ENCODE results near the gene RAB15.
A peak's percentile ranks its signal among the peaks of the same experiment; 100 is the strongest.

RAB15 gene

GRCh38 chr14:64971943-64972791 is at the start of gene RAB15:
TSS of gene RAB15 (minus strand) at chr14:64972336. CDS start at chr14:64972076, 260 bp downstream.
- peak; percentile 37 to 39 for DNase-seq

- DNase-seq: no peak
Observed at GRCh38 chr14:65019944-65020566, 47.9 kb upstream of the RAB15 start.

GRCh38 chr14:65016471-65016870 is 44.3 kb upstream of the RAB15 start:
- no peak for DNase-seq

- DNase-seq: no peak
Observed at GRCh38 chr14:65015391-65015790, 43.3 kb upstream of the RAB15 start.

GRCh38 chr14:65012353-65012752 is 40.2 kb upstream of the RAB15 start:
- no peak for DNase-seq

DNA sequence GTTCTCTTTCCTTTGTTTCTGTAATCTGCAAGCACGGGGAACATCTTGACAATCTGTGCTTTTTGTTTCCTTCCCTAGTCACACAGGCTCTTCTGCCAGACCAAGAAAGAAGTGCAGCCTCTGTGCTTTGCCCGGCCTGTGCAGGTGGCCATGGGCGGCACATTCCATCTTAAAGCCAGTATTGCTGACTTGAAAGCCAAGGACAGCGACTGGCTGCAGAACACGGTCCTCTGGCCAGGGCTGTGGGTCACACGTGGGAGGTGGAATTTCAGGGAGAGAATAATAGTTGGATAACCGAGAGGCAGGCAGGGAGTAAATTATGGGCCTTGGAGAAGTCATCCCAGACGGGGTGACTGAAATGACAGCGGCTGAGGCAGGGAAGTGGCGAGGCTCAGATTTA is 39.4 kb upstream of the RAB15 start:
- DNase-seq: no peak

- DNase-seq: no peak
Observed at GRCh38 chr14:65010211-65010931, 38.2 kb upstream of the RAB15 start.

DNA sequence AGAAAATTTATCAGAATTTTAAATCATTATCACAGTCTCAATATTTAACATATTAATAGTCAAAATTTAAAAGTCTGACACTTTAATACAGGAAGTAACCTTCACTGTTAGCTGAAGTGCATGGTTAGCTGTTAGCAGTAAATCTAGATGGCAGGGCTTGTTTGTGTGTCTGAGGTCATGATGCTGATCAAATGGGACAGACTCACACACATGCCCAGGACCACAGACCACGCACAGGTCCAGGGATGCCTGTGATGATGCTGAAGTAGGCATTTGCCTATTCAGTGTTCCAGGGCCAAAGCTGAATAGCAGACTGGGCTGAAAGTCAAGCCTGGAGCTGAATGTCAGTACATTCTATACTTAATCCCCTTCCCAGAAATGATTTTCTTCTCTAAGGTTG is 35.1 kb upstream of the RAB15 start:
- no peak for DNase-seq

GRCh38 chr14:65006261-65006721 is 34.2 kb upstream of the RAB15 start:
- DNase-seq: no peak

- DNase-seq: no peak
Observed at GRCh38 chr14:65003394-65003793, 31.3 kb upstream of the RAB15 start.

- DNase-seq: no peak
Observed at GRCh38 chr14:65002586-65003210, 30.6 kb upstream of the RAB15 start.

DNA sequence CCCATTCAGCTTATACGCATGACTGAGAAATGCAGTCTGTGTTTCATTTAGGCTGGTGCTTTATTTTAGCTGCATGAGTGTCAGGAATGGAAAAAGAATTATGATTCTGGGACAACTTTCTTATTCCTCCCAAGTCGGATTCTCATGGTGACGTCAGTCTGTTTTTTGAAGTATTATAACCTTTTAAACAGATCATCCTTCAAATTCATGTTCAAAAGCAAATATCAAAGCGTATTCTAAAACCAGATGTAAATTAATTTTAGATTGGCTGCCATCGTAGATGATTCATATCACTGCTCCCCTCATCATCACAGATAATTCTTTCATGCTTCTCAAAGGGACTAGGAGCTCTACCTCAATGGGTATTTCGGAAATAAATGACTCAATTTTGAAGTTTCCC is 29.6 kb upstream of the RAB15 start:
- DNase-seq: no peak

DNA sequence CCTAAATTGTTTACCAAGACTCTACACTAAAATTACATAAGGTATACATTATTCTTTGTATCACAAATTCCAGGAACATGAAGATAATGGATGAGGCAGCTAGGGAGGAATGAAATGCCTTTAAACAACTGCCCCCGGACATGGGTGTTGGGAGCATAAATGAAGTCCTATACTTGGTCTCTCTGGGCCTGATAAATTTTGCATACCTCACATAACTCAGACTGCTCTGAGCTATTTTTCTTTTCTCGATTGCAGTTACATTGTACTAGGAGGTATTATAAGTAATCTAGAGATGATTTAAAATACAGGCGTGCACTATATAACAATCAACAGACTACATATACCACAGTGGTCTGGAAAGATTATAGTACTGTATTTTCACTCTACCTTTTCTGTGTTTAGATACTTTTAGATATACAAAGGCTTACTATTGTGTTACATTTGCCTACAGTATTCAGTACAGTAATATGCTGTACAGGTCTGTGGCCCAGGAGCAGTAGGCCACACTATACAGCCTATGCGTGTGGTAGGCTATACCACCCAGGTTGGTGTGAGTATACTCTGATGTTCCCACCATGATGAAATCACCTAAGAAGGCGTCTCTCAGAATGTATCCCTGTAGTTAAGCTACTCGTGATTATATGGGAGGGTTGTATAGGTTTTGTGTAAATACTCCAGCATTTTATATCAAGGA is 28.9 kb upstream of the RAB15 start:
- DNase-seq: no peak

GRCh38 chr14:64998455-64998931 is 26.4 kb upstream of the RAB15 start:
- DNase-seq: no peak

- DNase-seq: no peak
Observed at GRCh38 chr14:64997108-64997794, 25.1 kb upstream of the RAB15 start.

- DNase-seq: no peak
Observed at GRCh38 chr14:64995291-64995690, 23.2 kb upstream of the RAB15 start.

DNA sequence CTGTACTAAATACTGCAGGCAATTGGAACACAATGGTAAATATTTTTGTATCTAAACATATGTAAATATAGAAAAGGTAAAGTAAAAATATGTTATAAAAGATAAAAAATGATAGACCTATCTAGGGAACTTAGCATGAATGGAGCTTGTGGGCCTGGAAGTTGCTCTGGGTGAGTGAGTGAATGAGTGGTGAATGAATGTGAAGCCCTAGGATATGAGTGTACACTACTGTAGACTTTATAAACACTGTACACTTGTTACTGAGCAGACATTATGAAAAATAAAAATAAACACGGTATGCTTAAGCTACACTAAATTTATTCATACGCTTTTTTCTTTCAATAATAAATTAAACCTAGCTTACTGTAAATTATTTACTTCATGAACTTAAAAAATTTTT is 22.4 kb upstream of the RAB15 start:
- no peak for DNase-seq

DNA sequence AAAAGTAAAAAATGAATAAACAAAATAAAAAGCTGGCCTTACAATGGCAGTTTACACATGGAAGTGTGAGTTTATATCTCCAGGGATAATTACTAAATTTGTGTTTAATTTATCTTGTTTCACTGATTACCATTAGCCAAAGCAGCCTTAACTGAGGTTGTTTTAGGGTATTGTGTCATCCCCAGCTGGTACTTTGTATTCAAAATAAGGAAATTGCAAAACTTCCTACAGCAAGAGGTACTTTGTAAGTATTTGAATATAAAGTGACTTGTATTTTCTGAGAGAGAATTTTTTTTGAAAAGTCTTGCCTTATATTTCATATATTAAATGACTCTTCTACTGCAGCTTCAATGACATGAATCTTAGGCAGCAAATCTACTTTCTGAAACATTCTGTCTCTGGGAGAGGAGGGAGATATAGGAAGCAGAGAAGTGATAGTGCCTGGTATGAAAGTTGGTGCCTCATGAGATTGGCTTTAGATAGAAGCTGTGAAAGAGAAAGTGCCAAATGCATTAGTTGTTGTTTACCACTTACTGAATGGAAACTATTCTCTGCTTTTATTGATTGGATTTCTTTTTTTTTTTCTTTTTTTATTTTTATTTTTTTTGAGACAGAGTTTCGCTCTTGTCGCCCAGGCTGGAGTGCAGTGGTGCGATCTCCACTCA is 21.3 kb upstream of the RAB15 start:
- no peak for DNase-seq

- no peak for DNase-seq
Observed at GRCh38 chr14:64992328-64992885, 20.3 kb upstream of the RAB15 start.

DNA sequence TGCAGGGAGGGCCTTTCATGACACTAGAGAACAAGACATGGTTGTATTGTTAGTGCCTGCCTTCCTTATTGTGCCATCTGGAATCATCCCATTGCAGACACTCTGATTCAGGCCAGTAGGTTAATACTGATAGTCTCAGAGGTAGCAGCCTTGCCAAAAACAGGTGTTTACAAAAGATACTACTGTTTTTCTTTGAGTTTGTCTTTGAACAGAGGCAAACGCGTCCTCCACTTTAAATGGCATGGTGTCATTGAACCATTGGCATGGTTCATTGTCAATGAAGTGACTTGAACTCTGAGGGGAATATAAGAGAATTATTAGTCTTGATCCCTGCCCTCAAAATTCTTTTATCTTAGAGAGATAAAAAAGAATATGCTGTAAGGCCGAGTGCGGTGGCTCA is 18.8 kb upstream of the RAB15 start:
- DNase-seq: no peak

GRCh38 chr14:64990296-64990695 is 18.2 kb upstream of the RAB15 start:
- DNase-seq: no peak

Data from activated CD4-positive, alpha-beta T cell treated with anti-CD3 and anti-CD28 coated beads for 4 hours (primary cell).